HG02943 (cell line): Measurements from ENCODE around the gene ZNF638.

Experiments used
- ATAC-seq: cut with Tn5 transposase; IDR thresholded peaks from one replicate; pipeline ENCODE4 v1.9.1; 2021; ENCODE audit warnings: mild to moderate bottlenecking, low read depth, moderate library complexity; ENCODE audit not compliant: unreplicated experiment

The ZNF638 gene

GRCh38 chr2:71466301-71467179 lies 135.0 kb downstream of the ZNF638 start:
- no peak for ATAC-seq

GRCh38 chr2:71467180-71467815 lies 135.7 kb downstream of the ZNF638 start:
- ATAC-seq: no peak

- ATAC-seq: no peak
Observed at GRCh38 chr2:71468279-71469015, 136.9 kb downstream of the ZNF638 start.

GRCh38 chr2:71469403-71470398 lies 138.1 kb downstream of the ZNF638 start:
- ATAC-seq: no peak

GRCh38 chr2:71471276-71471675 lies 139.7 kb downstream of the ZNF638 start:
- ATAC-seq: no peak

- ATAC-seq: no peak
Observed at GRCh38 chr2:71472019-71472418, 140.4 kb downstream of the ZNF638 start.

GRCh38 chr2:71473346-71474031 lies 141.9 kb downstream of the ZNF638 start:
- ATAC-seq: no peak

- no peak for ATAC-seq
Observed at GRCh38 chr2:71474116-71474743, 142.6 kb downstream of the ZNF638 start.

- no peak for ATAC-seq
Observed at GRCh38 chr2:71474744-71475397, 143.3 kb downstream of the ZNF638 start.

- ATAC-seq: no peak
Observed at GRCh38 chr2:71476495-71476894, 144.9 kb downstream of the ZNF638 start.

- ATAC-seq: no peak
Observed at GRCh38 chr2:71477231-71477691, 145.7 kb downstream of the ZNF638 start.

GRCh38 chr2:71478806-71479205 lies 147.2 kb downstream of the ZNF638 start:
- no peak for ATAC-seq

- no peak for ATAC-seq
Observed at GRCh38 chr2:71479261-71479660, 147.7 kb downstream of the ZNF638 start.

- ATAC-seq: no peak
Observed at GRCh38 chr2:71481111-71481510, 149.5 kb downstream of the ZNF638 start.

- no peak for ATAC-seq
Observed at GRCh38 chr2:71482055-71482454, 150.5 kb downstream of the ZNF638 start.

GRCh38 chr2:71483246-71483645 lies 151.7 kb downstream of the ZNF638 start:
- no peak for ATAC-seq

GRCh38 chr2:71484354-71484753 lies 152.8 kb downstream of the ZNF638 start:
- no peak for ATAC-seq
